ENCODE results near the gene RFC4. TPM values are rescaled to one million over a fixed set of nuclear protein-coding genes. Genes with fewer than 3 reads are reported as not detected.

RFC4 gene
- total and polyA plus RNA-seq, 2 of the 8 experiments (the other 6 are each of a cell fraction or from before 2014, with no cell fraction given), result 21.8 to 86.9 TPM

GRCh38 chr3:186807231-186807630, 949 bp upstream of the RFC4 start (continued):
- TF ChIP-seq CHD7 (IDR thresholded peaks at IDR 0.05; ENCODE audit: insufficient replicate concordance, low read length), result no peak
- TF ChIP-seq TCF12 (IDR thresholded peaks at IDR 0.05; ENCODE audit: low read depth, low read length), result no peak
- TF ChIP-seq TAF1 (IDR thresholded peaks at IDR 0.05; ENCODE audit: low read depth, low read length), result no peak
- no peak for TF ChIP-seq POU5F1 (IDR thresholded peaks at IDR 0.05; ENCODE audit: low read depth, low read length)
- no peak for TF ChIP-seq POLR2A (IDR thresholded peaks at IDR 0.05; ENCODE audit: control extremely low read depth in 1 of 2, low read depth in 2 of 2, low read length in 2 of 2)
- TF ChIP-seq POLR2AphosphoS5 (IDR thresholded peaks at IDR 0.05; ENCODE audit: low read depth, low read length), result no peak
- no peak for TF ChIP-seq EP300 (IDR thresholded peaks at IDR 0.05; ENCODE audit: borderline replicate concordance in 1 of 2, low read depth in 2 of 2, low read length in 2 of 2)
- no peak for TF ChIP-seq BRCA1 (IDR thresholded peaks at IDR 0.05; ENCODE audit: low read depth, low read length)
- TF ChIP-seq BACH1 (IDR thresholded peaks at IDR 0.05; ENCODE audit: low read length), result no peak
- TF ChIP-seq ATF3 (IDR thresholded peaks at IDR 0.05; ENCODE audit: insufficient read depth, low read depth, low read length), result no peak

Data from H1 (cell line).